GM23248 (cell line): ENCODE measurements around the gene CCDC92. TPM values are rescaled to one million over a fixed set of nuclear protein-coding genes. Genes with fewer than 3 reads are reported as not detected.

Experiments used
- DNase-seq: peaks from one replicate; pipeline ENCODE4 v3.0.0-alpha.2; 2015
- H2AFZ ChIP-seq: fragments of 200-600 bp; sonication (generic); 2 replicates; pipeline ENCODE4 v1.6.1; 2016; ENCODE audit warnings: antibody characterized with exemption
- H3F3A ChIP-seq: fragments of 200-600 bp; sonication (generic); 2 replicates; pipeline ENCODE4 v1.6.1; 2016; ENCODE audit warnings: mild to moderate bottlenecking, antibody characterized with exemption, mixed run types; ENCODE audit not compliant: insufficient read depth
- H3K27ac ChIP-seq: fragments of 200-600 bp; sonication (generic); 2 replicates; pipeline ENCODE4 v1.5.1; 2016; ENCODE audit warnings: mild to moderate bottlenecking
- H3K27me3 ChIP-seq: fragments of 200-600 bp; sonication (generic); replicated peaks from 2 replicates; pipeline ENCODE4 v1.6.1; 2016; ENCODE audit warnings: mild to moderate bottlenecking; ENCODE audit not compliant: insufficient read depth
- H3K36me3 ChIP-seq: fragments of 200-600 bp; sonication (generic); 2 replicates; pipeline ENCODE4 v1.6.1; 2016; ENCODE audit warnings: low read depth, mild to moderate bottlenecking
- H3K4me1 ChIP-seq: fragments of 200-600 bp; sonication (generic); 2 replicates; pipeline ENCODE4 v1.6.1; 2016; ENCODE audit warnings: mild to moderate bottlenecking; ENCODE audit not compliant: insufficient read depth
- H3K4me2 ChIP-seq: fragments of 200-600 bp; sonication (generic); one replicate; pipeline ENCODE4 v1.6.1; 2016; ENCODE audit warnings: mild to moderate bottlenecking; ENCODE audit not compliant: unreplicated experiment
- H3K4me3 ChIP-seq: fragments of 200-600 bp; sonication (generic); 2 replicates; pipeline ENCODE4 v1.5.1; 2016; ENCODE audit warnings: mild to moderate bottlenecking
- H3K79me2 ChIP-seq: fragments of 200-600 bp; sonication (generic); 2 replicates; pipeline ENCODE4 v1.6.1; 2016; ENCODE audit warnings: mild to moderate bottlenecking; ENCODE audit not compliant: insufficient read depth
- H3K9ac ChIP-seq: fragments of 200-600 bp; sonication (generic); 2 replicates; pipeline ENCODE4 v1.6.1; 2016; ENCODE audit warnings: mild to moderate bottlenecking
- H3K9me2 ChIP-seq: fragments of 200-600 bp; sonication (generic); 2 replicates; pipeline ENCODE4 v1.6.1; 2016; ENCODE audit warnings: mixed run types, mild to moderate bottlenecking, moderate library complexity; ENCODE audit not compliant: insufficient read depth
- H3K9me3 ChIP-seq: fragments of 200-600 bp; sonication (generic); one replicate; pipeline ENCODE4 v1.6.1; 2017; ENCODE audit warnings: low read depth
- H4K20me1 ChIP-seq: fragments of 200-600 bp; sonication (generic); 2 replicates; pipeline ENCODE4 v1.6.0; 2016; ENCODE audit not compliant: insufficient read depth
- EZH2 ChIP-seq: fragments of 200-600 bp; sonication (generic); IDR thresholded peaks from 2 replicates; pipeline ENCODE4 v1.6.1; 2018; ENCODE audit warnings: antibody characterized with exemption, mild to moderate bottlenecking; ENCODE audit not compliant: insufficient read depth, poor library complexity, severe bottlenecking
- EZH2phosphoT487 ChIP-seq: fragments of 200-600 bp; sonication (generic); IDR thresholded peaks from 2 replicates; pipeline ENCODE4 v1.6.1; 2018; ENCODE audit warnings: antibody characterized with exemption, moderate library complexity, mild to moderate bottlenecking, low read depth; ENCODE audit not compliant: insufficient read depth
- WGBS, 2 experiments: methylation state at CpG; one replicate each; pipeline ENCODE4 v1.1.6; 2015 to 2017; ENCODE audit warnings: low lambda C conversion rate in 2 of 2, low coverage in 1 of 2; ENCODE audit errors: missing lambda C conversion rate in 2 of 2; 5-methylcytosine and 5-hydroxymethylcytosine counted together
- in situ Hi-C: fragments of 300-500 bp; cut with MboI; formaldehyde crosslinking; loops from 2 replicates; pipeline ENCODE4 v1.15.0; 2020
- polyA plus RNA-seq: library from polyadenylated mRNA; unstranded; fragments of >200 nt; fragmentation: Nextera tagmentation; extraction: Ambion mirVana; gene quantifications from 2 replicates; pipeline ENCODE4 v1.2.1, GENCODE V29; 2016
- total RNA-seq: library from RNA; depleted of rRNA; stranded (reverse); fragments of >200 nt; shearing (Covaris generic); gene quantifications from 2 replicates; pipeline ENCODE4 v1.2.3, GENCODE V29; 2014

CCDC92 gene
- total and polyA plus RNA-seq, 2 experiments from 2014 or later = 20.3 to 49.5 TPM

DNA sequence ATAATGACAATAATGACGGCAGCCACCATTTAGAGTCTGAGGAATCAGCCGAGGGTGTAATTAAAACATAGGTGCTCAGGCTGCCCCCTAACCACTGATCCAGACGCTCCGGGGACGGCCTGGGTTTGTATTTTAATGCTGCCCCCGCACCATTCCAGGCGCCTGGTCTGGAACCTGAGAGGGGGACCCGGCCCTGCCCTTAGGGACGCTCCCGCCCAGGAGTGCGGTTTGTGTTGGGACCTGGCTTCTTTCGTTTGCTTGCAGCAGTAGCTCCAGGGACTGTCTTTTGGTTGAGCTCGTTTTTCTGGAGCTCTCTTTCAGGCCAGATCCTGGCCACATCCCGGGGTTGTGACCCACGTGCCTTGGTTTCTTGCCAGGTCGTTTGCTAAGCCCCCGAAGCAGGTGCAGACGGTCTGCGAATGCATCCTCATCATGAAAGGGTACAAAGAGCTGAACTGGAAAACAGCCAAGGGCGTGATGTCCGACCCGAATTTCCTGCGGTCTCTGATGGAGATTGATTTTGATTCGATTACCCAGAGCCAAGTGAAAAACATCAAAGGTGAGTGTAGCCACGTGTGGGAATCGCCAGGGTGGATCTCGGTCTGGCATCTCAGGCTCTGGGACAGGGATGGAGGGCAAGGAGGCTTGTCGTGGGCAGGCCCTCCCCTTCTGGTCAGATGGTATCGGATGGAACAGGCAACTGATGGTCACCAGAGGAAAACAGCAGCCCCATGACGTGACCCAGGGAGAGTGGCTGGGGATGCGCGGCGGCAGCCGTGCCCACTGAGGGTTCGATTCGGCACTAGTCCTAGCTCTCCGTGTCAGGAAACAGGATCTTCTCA lies 63.5 kb downstream of the CCDC92 start:
- Histone ChIP-seq H3K4me1 (peaks cover 4% of the 10 kb centered on the region), H3K36me3 (no peaks in the 10 kb centered on the region), H3F3A (peaks cover 9% of the 10 kb centered on the region; the same call in 1 of the 2 replicates), H3K27ac (no peak overlapping the region), H3K79me2 (no peaks in the 10 kb centered on the region), H3K9ac (no peak overlapping the region), H3K4me2 (no peak overlapping the region), H3K9me2 (no peaks in the 10 kb centered on the region), H3K9me3 (no peaks in the 10 kb centered on the region), H2AFZ (no peak overlapping the region), H4K20me1 (no peaks in the 10 kb centered on the region), H3K27me3 (peaks cover 5% of the 10 kb centered on the region; the same call in 1 of the 2 replicates), H3K4me3 (no peak overlapping the region)
- in situ Hi-C loops = no loop called here
- TF ChIP-seq EZH2phosphoT487 = no peak
- no peak for TF ChIP-seq EZH2
- DNase-seq = no peak
- 86 to 88% methylated on average over 37 of the region's 37 CpGs for WGBS, 2 experiments

DNA sequence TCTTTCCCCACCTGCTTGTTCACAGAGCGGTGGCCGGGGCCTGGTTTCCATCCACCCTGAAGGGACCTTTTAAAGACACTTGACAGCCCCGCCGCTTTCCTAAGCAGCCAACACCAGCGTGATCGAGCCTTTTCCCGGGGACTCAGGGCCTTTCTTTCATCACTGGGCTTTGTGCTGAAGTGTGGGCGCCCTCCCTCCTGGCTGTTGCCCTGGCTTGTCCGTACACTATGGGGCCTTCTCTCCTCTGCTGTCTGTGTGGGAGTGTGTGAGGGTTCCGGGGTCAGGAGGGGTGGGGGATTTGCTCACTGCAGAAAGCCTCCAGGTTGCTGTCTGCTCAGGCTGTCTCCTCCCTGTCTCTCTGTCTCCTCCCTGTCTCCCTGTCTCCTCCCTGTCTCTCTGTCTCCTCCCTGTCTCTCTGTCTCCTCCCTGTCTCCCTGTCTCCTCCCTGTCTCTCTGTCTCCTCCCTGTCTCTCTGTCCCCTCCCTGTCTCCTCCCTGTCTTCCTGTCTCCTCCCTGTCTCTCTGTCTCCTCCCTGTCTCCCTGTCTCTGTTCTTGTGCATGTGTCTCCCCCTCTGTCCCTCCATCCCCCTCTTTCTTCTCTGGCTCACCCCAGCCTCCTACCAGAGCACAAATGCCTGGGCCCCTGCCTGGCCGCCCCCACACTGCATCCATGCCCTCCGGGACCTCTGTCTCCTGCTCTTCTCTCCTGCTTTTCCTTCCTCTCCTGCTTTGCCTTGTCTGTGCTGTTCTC lies 64.7 kb downstream of the CCDC92 start:
- Histone ChIP-seq H3K4me1 (peaks cover 4% of the 10 kb centered on the region), H3K27ac (no peak overlapping the region), H3K36me3 (no peaks in the 10 kb centered on the region), H2AFZ (peak overlapping the region; percentile 70), H4K20me1 (no peaks in the 10 kb centered on the region), H3K4me2 (no peak overlapping the region), H3K9me3 (no peaks in the 10 kb centered on the region), H3K9me2 (no peaks in the 10 kb centered on the region), H3K9ac (no peak overlapping the region), H3K4me3 (no peak overlapping the region), H3K27me3 (no peaks in the 10 kb centered on the region), H3K79me2 (no peaks in the 10 kb centered on the region), H3F3A (peaks cover 9% of the 10 kb centered on the region; the same call in 1 of the 2 replicates)
- no peak for DNase-seq
- 76 to 86% methylated on average over 11 to 12 of the region's 12 CpGs for WGBS, 2 experiments
- no peak for TF ChIP-seq EZH2phosphoT487
- TF ChIP-seq EZH2 = no peak
- in situ Hi-C loops = no loop called here

DNA sequence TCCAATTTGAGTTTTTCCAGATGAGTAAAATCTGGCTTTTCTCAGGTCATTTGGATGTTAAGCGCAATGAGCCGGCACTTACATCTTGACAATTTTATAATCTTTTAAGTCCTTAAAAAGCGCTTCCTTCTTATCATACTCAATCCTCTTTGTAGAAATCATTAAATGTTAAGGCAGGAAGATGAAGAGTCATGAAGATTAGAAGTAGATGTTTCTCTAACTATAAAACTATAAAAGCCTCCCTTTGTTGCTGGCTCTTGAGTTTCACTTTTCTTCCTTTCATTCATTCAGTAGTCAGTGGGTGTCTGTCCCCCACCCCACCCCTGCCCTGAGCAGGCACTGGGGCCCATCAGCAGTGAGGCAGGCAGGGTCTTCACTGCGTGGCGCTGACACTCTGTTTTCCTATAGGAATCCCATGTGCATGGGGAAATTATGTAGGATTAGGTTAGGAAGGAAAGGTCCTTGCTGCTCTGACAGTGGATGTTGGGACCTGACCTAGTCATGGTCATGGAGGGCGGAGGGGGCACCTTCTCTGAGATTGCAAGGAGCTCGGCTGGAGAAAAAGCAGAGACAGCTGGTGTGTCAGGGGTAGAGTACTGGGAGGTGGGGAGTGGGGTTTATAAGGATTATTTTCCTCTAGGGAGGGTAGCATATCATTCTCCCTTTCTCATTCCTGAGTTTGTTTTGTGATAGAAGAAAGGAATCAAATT lies 65.8 kb downstream of the CCDC92 start:
- no peak overlapping the region for H2AFZ ChIP-seq
- in situ Hi-C loops = no loop called here
- DNase-seq = no peak

DNA sequence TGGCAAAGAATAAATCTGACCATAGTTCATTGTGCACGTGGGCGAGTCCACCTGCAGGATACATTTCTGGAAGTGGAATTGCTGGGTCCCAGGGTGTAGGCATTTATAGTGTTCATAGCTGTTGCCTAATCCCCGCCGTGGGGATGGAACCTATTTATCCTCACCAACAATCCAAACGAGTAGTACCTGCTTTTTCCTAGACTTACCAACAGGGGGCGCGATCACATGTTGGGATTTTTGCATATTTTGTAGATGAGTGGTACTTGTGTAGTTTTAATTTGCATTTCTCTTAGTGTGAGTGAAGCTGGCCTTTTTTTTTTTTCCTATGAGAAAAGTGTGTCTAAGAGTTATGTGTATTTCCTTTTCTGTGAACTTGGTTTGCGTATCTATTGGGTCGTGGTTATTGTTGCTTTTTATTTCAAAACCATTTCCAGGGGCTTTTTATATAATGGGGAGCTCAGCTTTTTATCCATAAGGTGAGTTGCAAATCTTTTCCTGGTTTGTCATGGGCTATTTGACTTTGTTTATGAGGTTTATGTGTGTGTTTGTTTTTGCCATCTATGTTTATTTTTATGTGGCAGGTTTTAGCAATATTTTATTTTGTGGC lies 67.2 kb downstream of the CCDC92 start:
- no peak for TF ChIP-seq EZH2
- no peak for TF ChIP-seq EZH2phosphoT487
- H3K27ac ChIP-seq = no peak overlapping the region
- no peak overlapping the region for H3K4me3 ChIP-seq
- no peaks in the 10 kb centered on the region for H3K9me3 ChIP-seq
- H3K36me3 ChIP-seq = no peaks in the 10 kb centered on the region
- H3K79me2 ChIP-seq = no peaks in the 10 kb centered on the region
- in situ Hi-C loops = no loop called here
- peak; percentile 83 for DNase-seq
- H4K20me1 ChIP-seq = no peaks in the 10 kb centered on the region
- H3K9me2 ChIP-seq = no peaks in the 10 kb centered on the region
- H2AFZ ChIP-seq = no peak overlapping the region
- no peaks in the 10 kb centered on the region for H3K27me3 ChIP-seq
- H3K4me2 ChIP-seq = peak overlapping the region; percentile 49
- H3K4me1 ChIP-seq = peaks cover 4% of the 10 kb centered on the region
- H3F3A ChIP-seq = 0 out of 2 replicates have a peak, but pooled peaks cover 4% of the 10 kb centered on the region
- WGBS, 2 experiments = 17 to 21% methylated on average over 9 of the region's 9 CpGs
- H3K9ac ChIP-seq = no peak overlapping the region

More for the DNA sequence above, 65.8 kb downstream of the CCDC92 start:
- H3K4me3 ChIP-seq = no peak overlapping the region
- TF ChIP-seq EZH2 = no peak
- TF ChIP-seq EZH2phosphoT487 = no peak
- no peaks in the 10 kb centered on the region for H3K9me2 ChIP-seq
- no peaks in the 10 kb centered on the region for H3K27me3 ChIP-seq
- H3K36me3 ChIP-seq = no peaks in the 10 kb centered on the region
- H3F3A ChIP-seq = peaks cover 9% of the 10 kb centered on the region; the same call in 1 of the 2 replicates
- H3K4me2 ChIP-seq = no peak overlapping the region
- H3K79me2 ChIP-seq = no peaks in the 10 kb centered on the region
- no peaks in the 10 kb centered on the region for H3K9me3 ChIP-seq
- H4K20me1 ChIP-seq = no peaks in the 10 kb centered on the region
- no peak overlapping the region for H3K27ac ChIP-seq
- H3K4me1 ChIP-seq = peaks cover 4% of the 10 kb centered on the region
- WGBS, 2 experiments = 92 to 93% methylated on average over 7 of the region's 7 CpGs
- H3K9ac ChIP-seq = no peak overlapping the region
